Common myeloid progenitor, CD34-positive (primary cell): ENCODE measurements around the gene ZBTB17.
A peak's percentile ranks its signal among the peaks of the same experiment; 100 is the strongest.

ENCODE experiments used
- CTCF ChIA-PET: fragments of 350-600 bp; sonication (Branson Sonifier 250); formaldehyde crosslinking; loops from one replicate; lab custom pipeline; 2021; ENCODE audit warnings: antibody characterized with exemption; lab: Charles Lee
- POLR2A ChIA-PET: fragments of 350-600 bp; sonication (Branson Sonifier 250); formaldehyde crosslinking; loops from one replicate; lab custom pipeline; 2021; ENCODE audit warnings: antibody characterized with exemption; lab: Charles Lee
- DNase-seq, 3 donors: peaks; one replicate each; pipeline versions ENCODE4 v3.0.0 to v3.0.0-alpha.2; 2013
- H3K27ac ChIP-seq, 2 experiments: 1 replicate in 1 of 2; 2 replicates in 1 of 2; pipeline ENCODE4 v1.7.0; 2013; ENCODE audit warnings: inconsistent platforms in 2 of 2, low read length in 2 of 2, mild to moderate bottlenecking in 2 of 2, low read depth in 1 of 2, moderate library complexity in 1 of 2; ENCODE audit not compliant: severe bottlenecking in 2 of 2, insufficient read depth in 1 of 2, poor library complexity in 1 of 2
- H3K27me3 ChIP-seq, 5 experiments: replicated peaks in 2 of 5; 1 replicate in 3 of 5; 2 replicates in 2 of 5; pipeline versions ENCODE4 v1.6.1 to v1.7.0; 2013; ENCODE audit warnings: low read length in 4 of 5, mild to moderate bottlenecking in 2 of 5, moderate library complexity in 2 of 5, inconsistent platforms in 1 of 5; ENCODE audit not compliant: insufficient read depth in 5 of 5, control insufficient read depth in 4 of 5
- H3K36me3 ChIP-seq, 4 experiments: 1 replicate in 2 of 4; 2 replicates in 2 of 4; pipeline versions ENCODE4 v1.6.1 to v1.7.0; 2013; ENCODE audit warnings: low read length in 3 of 4, control low read depth in 1 of 4, mild to moderate bottlenecking in 1 of 4; ENCODE audit not compliant: control insufficient read depth in 4 of 4, insufficient read depth in 4 of 4
- H3K4me1 ChIP-seq, 4 experiments: 1 replicate in 3 of 4; 2 replicates in 1 of 4; pipeline versions ENCODE4 v1.6.1 to v1.7.1; 2013; ENCODE audit warnings: low read length in 3 of 4, mild to moderate bottlenecking in 3 of 4, control low read depth in 1 of 4, inconsistent platforms in 1 of 4, moderate library complexity in 1 of 4; ENCODE audit not compliant: control insufficient read depth in 4 of 4, insufficient read depth in 4 of 4; ENCODE audit errors: control extremely low read depth in 1 of 4
- H3K4me3 ChIP-seq, 7 experiments: 1 replicate in 4 of 7; 2 replicates in 3 of 7; pipeline versions ENCODE4 v1.5.1 to v1.7.0; 2013; ENCODE audit warnings: mild to moderate bottlenecking in 7 of 7, low read length in 6 of 7, moderate library complexity in 6 of 7, inconsistent platforms in 2 of 7, low read depth in 2 of 7, control low read depth in 1 of 7; ENCODE audit not compliant: insufficient read depth in 4 of 7, control insufficient read depth in 1 of 7; ENCODE audit errors: extremely low read depth in 1 of 7
- H3K9me3 ChIP-seq, 5 experiments: 1 replicate in 4 of 5; 2 replicates in 1 of 5; pipeline versions ENCODE4 v1.6.1 to v1.7.1; 2013; ENCODE audit warnings: low read length in 4 of 5, mild to moderate bottlenecking in 2 of 5, inconsistent platforms in 1 of 5, low read depth in 1 of 5, moderate library complexity in 1 of 5; ENCODE audit not compliant: control insufficient read depth in 4 of 5, insufficient read depth in 2 of 5; ENCODE audit errors: control extremely low read depth in 1 of 5
- WGBS: methylation state at CpG from one replicate; pipeline ENCODE4 v1.1.5; 2013; ENCODE audit not compliant: insufficient coverage; 5-methylcytosine and 5-hydroxymethylcytosine counted together

Gene ZBTB17

DNA sequence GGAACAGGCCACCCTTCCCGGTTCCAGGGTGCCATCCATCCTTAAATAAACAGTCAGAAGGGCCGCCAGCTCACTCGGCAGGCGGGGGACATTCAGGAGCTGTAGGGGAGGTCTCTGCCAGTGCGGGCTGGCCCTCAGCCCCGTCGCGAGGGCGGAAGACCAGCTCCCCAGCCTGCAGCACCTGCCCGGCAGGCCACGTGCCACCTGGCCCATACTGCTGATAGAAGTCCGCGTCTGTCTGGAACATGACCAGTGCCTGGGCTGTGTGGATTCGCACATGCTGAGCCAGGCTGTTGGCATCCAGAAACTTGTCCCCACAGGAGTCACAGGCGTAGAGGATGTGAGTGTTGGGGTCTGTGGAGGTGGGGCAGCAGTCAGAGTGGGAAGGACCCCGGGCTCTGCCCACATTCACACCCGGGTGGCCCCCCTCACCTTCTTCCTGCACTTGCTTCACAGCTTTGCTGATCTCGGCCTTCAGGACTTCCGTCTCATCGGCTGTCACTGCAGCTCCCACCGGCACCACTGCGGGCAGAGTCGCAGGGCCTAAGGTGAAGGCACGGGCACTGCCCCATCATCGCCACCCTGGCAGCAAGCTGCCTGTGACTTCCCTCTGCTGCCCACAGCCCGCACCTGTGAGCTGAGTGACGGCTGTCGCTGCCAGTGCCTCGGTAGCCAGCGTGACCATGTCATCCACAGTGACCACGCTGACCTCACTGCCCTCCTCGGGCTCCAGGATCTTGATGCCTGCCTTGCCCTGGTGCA lies 33.8 kb downstream of the ZBTB17 start:
- H3K4me3 ChIP-seq, result no peak overlapping the region
- no peak for DNase-seq
- peaks cover 0 to 5% (median 0%) of the 10 kb centered on the region in 4 experiments for H3K4me1 ChIP-seq
- WGBS, result 94% methylated on average over 22 of the region's 32 CpGs
- no peaks in the 10 kb centered on the region for H3K27me3 ChIP-seq
- POLR2A ChIA-PET, result no interaction called here
- CTCF ChIA-PET, result interaction anchor here (0.6 to 2.1 kb wide), 2 partner anchors 10 to 22 kb away, joined by 3 to 8 read pairs; no protein-coding TSS in a partner anchor
- peaks cover 2 to 97% (median 77%) of the 10 kb centered on the region in 4 experiments for H3K36me3 ChIP-seq
- no peak overlapping the region for H3K27ac ChIP-seq
- no peaks in the 10 kb centered on the region for H3K9me3 ChIP-seq

DNA sequence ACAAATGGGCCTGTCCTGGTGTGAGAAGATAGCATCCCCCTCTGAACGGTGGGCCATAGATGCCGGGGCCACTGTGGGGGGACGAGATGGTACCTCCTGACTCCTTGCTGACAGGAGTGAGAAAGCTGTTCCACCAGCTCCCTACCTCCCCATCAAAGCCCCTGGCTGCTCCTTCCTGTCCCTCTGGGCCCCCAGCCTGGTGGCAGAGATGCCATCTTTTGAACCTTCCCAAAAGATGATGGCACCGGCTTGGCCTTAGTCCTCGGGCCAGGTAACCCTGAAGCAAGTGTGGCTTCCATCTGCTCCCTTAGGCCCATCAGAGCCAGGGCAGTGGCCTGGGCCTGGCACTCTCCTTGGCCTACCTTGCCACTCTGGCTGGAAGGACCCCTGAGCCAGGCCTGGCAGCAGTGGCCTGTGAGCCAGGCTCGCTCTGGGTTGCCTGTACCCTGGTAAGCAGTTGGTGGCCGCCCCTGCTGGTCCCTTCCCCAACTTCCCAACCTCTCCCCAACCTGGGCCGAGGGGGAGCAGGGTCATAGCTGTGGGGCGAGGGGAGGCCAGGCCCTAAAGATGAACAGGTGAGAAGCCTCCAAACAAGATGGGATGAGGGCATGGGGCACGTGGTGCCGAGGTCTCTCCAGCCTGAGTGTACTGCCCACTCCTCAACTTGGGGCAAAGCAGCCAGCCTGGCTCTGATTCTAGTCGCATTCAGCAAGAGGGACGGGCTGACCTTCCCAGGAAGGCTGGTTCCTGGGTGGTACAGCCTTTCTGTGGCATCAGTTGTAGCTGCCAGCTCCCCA lies 34.7 kb downstream of the ZBTB17 start:
- DNase-seq, result no peak
- Histone ChIP-seq H3K27me3 (no peaks in the 10 kb centered on the region), H3K27ac (no peak overlapping the region), H3K4me3 (no peak overlapping the region), H3K36me3 (peaks cover 2 to 94% (median 73%) of the 10 kb centered on the region in 4 experiments), H3K9me3 (no peaks in the 10 kb centered on the region), H3K4me1 (peaks cover 0 to 5% (median 0%) of the 10 kb centered on the region in 4 experiments)
- CTCF ChIA-PET, result interaction anchor here (2.1 kb wide), 1 partner anchor 10 kb away, joined by 8 read pairs; no protein-coding TSS in a partner anchor
- POLR2A ChIA-PET, result no interaction called here
- 94% methylated on average over 10 of the region's 13 CpGs for WGBS

DNA sequence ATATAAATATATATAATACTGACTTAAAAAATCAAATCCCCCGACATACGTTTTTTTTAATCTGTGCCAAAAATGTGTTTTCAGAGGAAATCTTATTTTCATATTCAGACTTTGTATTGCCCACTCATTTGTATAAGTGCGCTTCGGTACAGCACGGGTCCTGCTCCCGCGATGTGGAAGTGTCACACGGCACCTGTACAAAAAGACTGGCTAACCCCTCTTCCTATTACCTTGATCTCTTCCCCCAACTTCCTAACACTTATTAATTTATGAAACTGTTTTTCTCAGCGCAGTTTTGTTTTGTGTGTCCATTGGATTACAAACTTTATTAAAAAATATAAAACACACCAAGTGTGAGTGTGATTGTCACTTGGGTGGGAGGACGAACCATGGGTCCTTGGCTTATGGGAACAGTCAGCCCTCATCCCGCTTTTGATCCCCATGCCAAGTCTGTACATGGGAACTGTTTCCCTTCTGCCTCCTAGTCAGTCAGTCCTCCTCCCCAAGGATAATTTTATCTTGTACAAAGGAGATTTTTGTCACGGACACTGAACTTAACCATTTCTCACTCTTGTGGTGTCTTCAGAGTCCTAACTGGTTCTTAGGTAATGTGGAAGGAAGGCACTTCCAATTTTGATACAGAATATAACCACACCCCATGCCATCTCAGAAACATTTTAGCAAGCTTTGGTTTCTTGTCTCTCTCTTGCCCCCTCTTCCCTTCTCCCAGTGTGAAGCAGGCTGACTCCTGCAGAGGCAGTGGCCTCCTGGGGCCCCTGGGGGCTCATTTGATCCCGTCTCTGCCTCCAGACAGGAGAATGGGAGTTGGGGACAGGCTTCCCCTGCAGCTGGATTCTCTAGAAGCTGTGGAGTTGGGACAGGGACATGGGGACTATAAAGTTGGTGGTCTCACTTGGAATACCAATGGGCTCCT lies 35.5 kb downstream of the ZBTB17 start:
- H3K27me3 ChIP-seq, result no peaks in the 10 kb centered on the region
- ChIA-PET POLR2A (no interaction called here), CTCF (no interaction called here)
- H3K4me3 ChIP-seq, result no peak overlapping the region
- no peaks in the 10 kb centered on the region for H3K9me3 ChIP-seq
- H3K27ac ChIP-seq, result no peak overlapping the region
- no peak for DNase-seq
- 94% methylated on average over 3 of the region's 13 CpGs for WGBS
- H3K36me3 ChIP-seq, result peaks cover 2 to 93% (median 75%) of the 10 kb centered on the region in 4 experiments
- peaks cover 0 to 5% (median 0%) of the 10 kb centered on the region in 4 experiments for H3K4me1 ChIP-seq

DNA sequence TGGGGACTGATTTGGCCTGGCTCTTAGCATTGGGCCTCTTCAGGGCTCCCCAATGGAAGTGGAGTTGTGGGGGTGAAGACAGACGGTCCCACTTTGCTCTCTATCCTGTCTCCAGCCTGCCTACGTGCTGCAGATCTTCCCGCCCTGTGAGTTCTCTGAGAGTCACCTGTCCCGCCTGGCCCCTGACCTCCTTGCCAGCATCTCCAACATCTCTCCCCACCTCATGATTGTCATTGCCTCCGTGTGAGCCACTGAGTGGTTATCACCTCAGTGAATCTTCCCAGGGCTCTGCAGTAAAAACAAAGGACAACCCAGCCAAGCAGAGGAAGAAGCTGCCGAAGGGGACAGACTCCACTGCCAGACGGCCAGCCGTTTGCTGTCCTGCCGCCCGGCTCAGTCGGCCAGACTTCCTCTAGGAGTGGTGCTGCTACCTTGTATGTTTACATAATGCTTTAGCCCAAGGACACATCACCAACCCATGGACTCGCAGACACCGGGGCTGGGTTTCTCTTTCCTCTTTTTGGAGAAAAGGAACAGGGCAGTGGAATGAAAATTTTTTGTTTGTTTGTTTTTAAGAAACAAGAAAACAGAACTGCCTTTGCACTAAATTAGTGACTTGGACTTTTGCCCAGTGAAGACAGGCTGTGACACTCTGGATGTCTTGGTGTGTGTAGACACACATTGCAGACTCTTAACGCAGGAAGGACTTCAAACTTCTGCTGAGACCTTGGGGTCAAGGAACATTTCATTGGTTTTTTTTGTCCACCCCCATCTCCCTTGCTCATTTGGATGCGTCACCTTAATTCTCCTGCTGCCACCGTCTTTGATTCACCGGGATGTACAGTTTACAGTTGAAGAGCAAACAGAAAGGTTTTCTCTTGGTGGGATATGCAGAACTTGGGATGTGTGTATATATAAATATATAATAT lies 36.5 kb downstream of the ZBTB17 start:
- Histone ChIP-seq H3K36me3 (peaks cover 7 to 93% (median 75%) of the 10 kb centered on the region in 4 experiments), H3K4me1 (peaks cover 0 to 5% (median 0%) of the 10 kb centered on the region in 4 experiments), H3K4me3 (no peak overlapping the region), H3K27me3 (no peaks in the 10 kb centered on the region), H3K9me3 (no peaks in the 10 kb centered on the region), H3K27ac (no peak overlapping the region)
- no peak for DNase-seq
- CTCF ChIA-PET, result no interaction called here
- POLR2A ChIA-PET, result no interaction called here
- WGBS, result 97% methylated on average over 10 of the region's 17 CpGs

DNA sequence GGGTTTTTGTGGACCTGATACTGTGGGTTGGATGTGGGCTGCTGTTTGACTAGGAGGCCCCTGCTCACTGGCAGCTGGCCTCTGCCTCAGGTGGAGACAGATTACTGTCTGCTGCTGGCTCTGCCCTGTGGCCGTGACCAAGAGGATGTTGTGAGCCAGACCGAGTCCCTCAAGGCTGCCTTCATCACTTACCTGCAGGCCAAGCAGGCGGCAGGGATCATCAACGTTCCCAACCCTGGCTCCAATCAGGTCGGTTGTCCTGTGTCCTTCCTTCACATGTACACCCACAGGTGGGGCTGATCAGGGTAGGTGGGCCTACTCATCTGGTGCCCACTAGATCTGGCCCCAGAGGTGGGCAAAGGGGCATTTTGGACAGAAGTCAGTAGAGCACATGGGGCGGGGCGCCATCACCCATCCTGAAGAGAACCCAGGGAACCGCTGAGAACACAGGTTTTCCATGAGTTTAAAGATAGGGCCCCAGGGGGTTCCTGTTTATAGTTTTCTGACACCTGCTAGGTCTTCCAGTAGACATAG lies 37.2 kb downstream of the ZBTB17 start:
- ChIA-PET POLR2A (no interaction called here), CTCF (interaction anchor here (1.3 to 1.6 kb wide), 2 partner anchors 13 to 37 kb away, joined by 3 to 6 read pairs; partner anchors contain the start of gene ZBTB17)
- H3K36me3 ChIP-seq, result peaks cover 9 to 93% (median 78%) of the 10 kb centered on the region in 4 experiments
- H3K4me1 ChIP-seq, result peaks cover 0 to 5% (median 0%) of the 10 kb centered on the region in 4 experiments
- WGBS, result 99% methylated on average over 6 of the region's 8 CpGs
- H3K27me3 ChIP-seq, result no peaks in the 10 kb centered on the region
- H3K9me3 ChIP-seq, result no peaks in the 10 kb centered on the region
- peak overlapping the region in 1 of 2 experiments; percentile 12 for H3K27ac ChIP-seq
- H3K4me3 ChIP-seq, result no peak overlapping the region
- no peak for DNase-seq
